ENCODE results near the gene DAO. TPM values are rescaled to one million over a fixed set of nuclear protein-coding genes. Genes with fewer than 3 reads are reported as not detected.
"Not testable (repeated sequence)": the region's sequence is repeated elsewhere in the genome, so short reads cannot be mapped to it uniquely, and the experiment has no call there.

DAO gene
- total RNA-seq, 1 experiment from 2014 or later = 21.5 TPM

- DNase-seq (ENCODE audit: low spot score) = peak; percentile 98
- in situ Hi-C loops (cut with HindIII; ENCODE audit: low sequenced_read_pairs) = no loop called here
These were observed 33.6 kb upstream of the DAO start for GRCh38 chr12:108846290-108846701.

GRCh38 chr12:108847705-108848104 is 32.2 kb upstream of the DAO start:
- in situ Hi-C loops (cut with HindIII; ENCODE audit: low sequenced_read_pairs) = no loop called here

DNA sequence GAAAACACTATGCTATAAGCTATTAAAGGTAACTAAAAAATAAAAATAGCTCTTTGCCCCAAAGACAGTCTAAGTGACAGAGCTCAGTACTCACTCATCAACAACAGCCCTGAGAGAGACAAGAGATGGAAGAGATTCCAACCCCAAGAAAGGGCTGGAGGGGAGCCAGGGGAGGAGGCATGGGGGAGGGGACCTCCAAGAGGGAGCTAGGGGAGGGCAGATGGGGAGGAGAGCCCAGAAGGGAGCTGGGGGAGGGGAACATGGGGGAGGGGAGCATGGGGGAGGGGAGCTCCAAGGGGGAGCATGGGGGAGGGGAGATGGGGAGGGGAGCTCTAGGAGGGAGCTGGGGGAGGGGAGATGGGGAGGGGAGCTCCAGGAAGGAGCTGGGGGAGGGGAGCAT is 30.2 kb upstream of the DAO start:
- no peak for DNase-seq (ENCODE audit: low spot score)
- in situ Hi-C loops (cut with HindIII; ENCODE audit: low sequenced_read_pairs) = no loop called here

More at GRCh38 chr12:108847705-108848104, 32.2 kb upstream of the DAO start:
- peak; percentile 82 for DNase-seq (ENCODE audit: low spot score)

DNA sequence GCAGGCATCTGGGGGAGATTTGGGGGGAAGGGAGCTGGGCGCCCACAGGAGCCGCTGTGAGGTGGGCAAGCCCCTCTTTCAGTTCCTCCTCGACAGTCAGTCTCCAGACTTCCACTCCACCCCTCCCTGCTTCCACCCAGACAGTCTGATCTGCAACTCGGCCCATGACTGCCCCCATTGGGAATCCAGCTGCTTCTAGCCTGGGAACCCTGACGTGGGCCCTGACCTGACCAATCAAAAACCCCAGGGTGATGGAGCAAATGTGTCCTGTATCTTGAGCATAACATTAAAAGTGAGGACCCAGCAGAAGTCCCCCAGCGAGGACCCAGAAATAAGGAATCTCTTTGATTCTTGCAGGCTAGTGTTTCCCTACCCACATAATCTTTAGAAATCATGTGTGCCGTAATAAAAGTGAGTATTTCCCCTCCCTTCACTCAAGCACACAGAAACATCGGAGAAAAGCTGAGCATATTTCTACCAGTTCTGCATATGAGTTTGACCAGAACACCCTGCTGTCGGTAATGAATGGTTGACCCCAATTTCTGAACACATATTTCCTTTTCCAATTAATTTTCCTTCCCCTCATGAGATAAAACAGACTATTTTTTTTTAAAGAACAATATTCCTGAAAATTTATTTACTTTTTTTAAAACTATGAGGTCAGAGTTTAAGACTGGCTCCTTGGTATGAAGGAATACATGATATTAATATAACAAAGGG is 28.9 kb upstream of the DAO start:
- peak; percentile 38 for DNase-seq (ENCODE audit: low spot score)
- in situ Hi-C loops (cut with HindIII; ENCODE audit: low sequenced_read_pairs) = no loop called here

- peak; percentile 68 for DNase-seq (ENCODE audit: low spot score)
- in situ Hi-C loops (cut with HindIII; ENCODE audit: low sequenced_read_pairs) = no loop called here
These were observed 27.1 kb upstream of the DAO start for GRCh38 chr12:108852674-108853309.

DNA sequence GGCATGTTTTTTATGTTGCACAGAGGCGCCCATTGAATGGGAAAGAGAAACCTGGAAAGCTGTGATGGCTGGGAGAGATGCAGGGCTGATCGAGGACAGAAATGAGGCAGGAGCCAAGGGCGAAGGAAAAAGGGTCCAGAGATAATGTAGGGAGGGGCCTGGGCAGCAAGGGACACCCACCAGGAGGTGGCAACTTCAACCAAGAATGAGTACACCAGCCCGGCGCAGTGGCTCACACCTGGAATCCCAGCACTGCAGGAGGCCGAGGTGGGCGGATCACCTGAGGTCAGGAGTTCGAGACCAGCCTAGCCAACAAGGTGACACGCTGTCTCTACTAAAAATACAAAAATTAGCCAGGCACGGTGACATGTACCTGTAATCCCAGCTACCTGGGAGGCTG is 26.5 kb upstream of the DAO start:
- no peak for DNase-seq (ENCODE audit: low spot score)
- in situ Hi-C loops (cut with HindIII; ENCODE audit: low sequenced_read_pairs) = no loop called here

DNA sequence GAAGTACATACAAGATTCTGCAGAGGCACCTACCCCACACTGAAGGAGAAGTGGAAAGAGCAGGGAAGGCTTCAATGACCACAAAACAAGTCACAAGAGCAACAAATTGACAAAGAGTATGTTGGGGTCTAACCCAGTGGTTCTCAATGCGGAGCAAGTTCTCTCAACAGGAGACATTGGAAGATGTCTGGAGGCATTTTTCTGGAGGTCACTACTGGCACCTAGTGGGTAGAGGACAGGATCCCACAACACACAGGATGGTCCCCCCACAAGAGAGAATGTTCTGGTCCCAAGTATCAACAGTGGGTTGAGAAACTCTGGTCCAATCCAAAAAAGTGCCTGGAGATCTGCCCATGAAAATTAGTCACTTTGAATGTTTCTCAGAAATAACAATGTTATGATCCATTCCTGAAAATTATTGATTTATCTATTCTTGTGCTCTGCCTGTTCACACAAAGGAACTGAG is 25.9 kb upstream of the DAO start:
- peak; percentile 73 for DNase-seq (ENCODE audit: low spot score)
- in situ Hi-C loops (cut with HindIII; ENCODE audit: low sequenced_read_pairs) = no loop called here

GRCh38 chr12:108854451-108855283 is 25.2 kb upstream of the DAO start:
- in situ Hi-C loops (cut with HindIII; ENCODE audit: low sequenced_read_pairs) = no loop called here

GRCh38 chr12:108855284-108856169 is 24.4 kb upstream of the DAO start:
- in situ Hi-C loops (cut with HindIII; ENCODE audit: low sequenced_read_pairs) = no loop called here
- DNase-seq (ENCODE audit: low spot score) = no peak

More at GRCh38 chr12:108854451-108855283, 25.2 kb upstream of the DAO start:
- no peak for DNase-seq (ENCODE audit: low spot score)

DNA sequence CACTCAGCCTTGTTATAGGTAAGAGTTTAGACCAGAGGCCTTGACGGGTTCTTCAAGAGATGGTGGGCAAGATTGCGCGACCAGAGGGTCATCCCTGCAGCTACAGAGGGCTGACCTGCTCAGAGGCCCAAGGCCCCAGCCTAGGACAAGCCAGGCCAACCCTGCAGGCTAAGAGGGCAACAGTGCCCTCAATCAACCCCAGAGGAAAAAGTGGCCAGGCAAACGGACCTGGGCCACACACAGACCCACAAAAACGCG is 23.8 kb upstream of the DAO start:
- in situ Hi-C loops (cut with HindIII; ENCODE audit: low sequenced_read_pairs) = no loop called here
- no peak for DNase-seq (ENCODE audit: low spot score)

GRCh38 chr12:108856428-108857157 is 23.3 kb upstream of the DAO start:
- DNase-seq (ENCODE audit: low spot score) = peak; percentile 51

DNA sequence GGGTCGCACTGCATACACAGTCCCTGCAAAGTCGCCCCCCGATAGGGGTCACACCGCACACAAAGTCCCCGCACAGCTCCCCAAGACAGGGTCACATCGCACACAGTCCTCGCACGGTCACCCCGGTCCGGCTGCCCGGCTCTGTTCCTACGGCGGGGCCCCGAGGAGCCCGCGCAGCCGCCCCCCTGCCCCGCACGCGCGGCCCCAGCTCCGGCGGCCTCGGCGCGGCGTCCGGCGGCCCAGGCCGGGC is 22.8 kb upstream of the DAO start:
- in situ Hi-C loops (cut with HindIII; ENCODE audit: low sequenced_read_pairs) = no loop called here
- DNase-seq (ENCODE audit: low spot score) = no peak

More at GRCh38 chr12:108856428-108857157, 23.3 kb upstream of the DAO start:
- in situ Hi-C loops (cut with HindIII; ENCODE audit: low sequenced_read_pairs) = no loop called here

GRCh38 chr12:108858311-108859074 is 21.4 kb upstream of the DAO start:
- in situ Hi-C loops (cut with HindIII; ENCODE audit: low sequenced_read_pairs) = no loop called here
- DNase-seq (ENCODE audit: low spot score) = peak; percentile 58

- in situ Hi-C loops (cut with HindIII; ENCODE audit: low sequenced_read_pairs); DNase-seq (ENCODE audit: low spot score): not testable (repeated sequence)
These were observed 20.6 kb upstream of the DAO start for GRCh38 chr12:108859141-108859922.

DNA sequence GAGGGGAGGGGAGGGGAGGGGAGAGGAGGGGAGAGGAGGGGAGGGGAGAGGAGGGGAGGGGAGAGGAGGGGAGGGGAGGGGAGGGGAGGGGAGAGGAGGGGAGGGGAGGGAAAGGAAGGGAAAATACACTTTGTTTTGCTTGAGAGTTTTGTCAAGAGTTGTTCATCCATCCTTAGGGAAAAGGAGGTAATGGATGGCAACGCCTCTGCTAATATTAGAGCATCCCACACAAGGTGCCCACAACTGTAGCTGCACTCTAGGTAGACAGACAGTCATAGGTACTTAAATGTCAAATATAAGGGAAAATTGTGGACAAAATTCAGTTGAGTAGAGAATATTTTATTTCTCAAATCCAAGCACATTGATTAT is 20.0 kb upstream of the DAO start:
- no peak for DNase-seq (ENCODE audit: low spot score)

GRCh38 chr12:108860443-108860842 is 19.4 kb upstream of the DAO start:
- DNase-seq (ENCODE audit: low spot score) = no peak
- in situ Hi-C loops (cut with HindIII; ENCODE audit: low sequenced_read_pairs) = no loop called here

More for the DNA sequence above, 20.0 kb upstream of the DAO start:
- in situ Hi-C loops (cut with HindIII; ENCODE audit: low sequenced_read_pairs) = no loop called here

DNA sequence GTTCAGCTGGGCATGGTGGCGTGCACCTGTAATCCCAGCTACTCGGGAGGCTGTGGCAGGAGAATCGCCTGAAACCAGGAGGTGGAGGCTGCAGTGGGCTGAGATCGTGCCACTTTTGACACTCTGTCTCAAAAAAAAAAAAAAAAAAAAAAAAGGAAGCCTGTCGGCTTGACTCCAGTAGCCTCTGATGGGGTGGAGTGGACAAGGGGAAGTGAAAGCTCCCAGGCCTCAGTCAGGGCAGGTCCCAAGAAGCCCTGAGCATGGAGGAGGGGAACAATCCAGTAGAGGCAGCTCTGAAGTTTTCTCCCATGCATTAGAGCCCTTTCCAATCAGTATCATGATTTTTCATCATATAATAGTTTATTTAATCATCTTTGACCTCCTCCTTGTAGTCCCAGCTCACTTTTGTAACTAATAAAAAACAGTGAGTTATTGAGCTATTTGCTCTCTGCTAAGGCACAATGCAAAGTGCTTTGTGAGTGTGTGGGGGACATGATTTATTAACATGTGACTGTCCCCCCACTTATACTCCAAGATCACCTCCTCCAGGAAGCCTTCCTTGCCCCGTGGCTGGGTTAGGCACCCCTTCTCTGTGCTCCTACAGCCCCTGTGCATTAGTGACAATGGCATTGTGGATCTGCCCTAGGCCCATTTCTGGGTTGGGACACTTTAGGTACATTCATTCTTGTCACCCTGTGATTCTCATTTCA is 17.9 kb upstream of the DAO start:
- no peak for DNase-seq (ENCODE audit: low spot score)
- in situ Hi-C loops (cut with HindIII; ENCODE audit: low sequenced_read_pairs) = no loop called here
